Measurements from ENCODE around the gene PPIF. TPM values are rescaled to one million over a fixed set of nuclear protein-coding genes. Genes with fewer than 3 reads are reported as not detected.

Gene PPIF
- total RNA-seq, 4 donors from 2014 or later = 0.26 to 22.6 (median 12.7) TPM

GRCh38 chr10:79384773-79385391 lies 37.6 kb downstream of the PPIF start:
- DNase-seq = no peak
- Histone ChIP-seq H3K4me1 (peaks cover 19 to 26% of the 10 kb centered on the region in 2 donors), H3K27me3 (no peaks in the 10 kb centered on the region), H3K27ac (no peak overlapping the region), H3K36me3 (no peaks in the 10 kb centered on the region), H3K4me3 (no peak overlapping the region), H3K9me3 (no peaks in the 10 kb centered on the region)
- intact Hi-C loops (cut with DNase I; ENCODE audit: low total_unique reads) = no loop called here
- TF ChIP-seq CTCF (IDR thresholded peaks at IDR 0.05) = no peak
- TF ChIP-seq POLR2A (IDR thresholded peaks at IDR 0.05) = no peak

GRCh38 chr10:79385392-79385795 lies 38.1 kb downstream of the PPIF start:
- Histone ChIP-seq H3K4me3 (no peak overlapping the region), H3K36me3 (no peaks in the 10 kb centered on the region), H3K27ac (peak overlapping the region in 1 of 2 donors; percentile 87), H3K27me3 (no peaks in the 10 kb centered on the region), H3K4me1 (peaks cover 14 to 21% of the 10 kb centered on the region in 2 donors), H3K9me3 (no peaks in the 10 kb centered on the region)
- no peak for DNase-seq
- intact Hi-C loops (cut with DNase I; ENCODE audit: low total_unique reads) = no loop called here
- TF ChIP-seq CTCF (IDR thresholded peaks at IDR 0.05) (no peak), POLR2A (IDR thresholded peaks at IDR 0.05) (no peak)

GRCh38 chr10:79385804-79386531 lies 38.7 kb downstream of the PPIF start:
- intact Hi-C loops (cut with DNase I; ENCODE audit: low total_unique reads) = no loop called here
- Histone ChIP-seq H3K9me3 (no peaks in the 10 kb centered on the region), H3K36me3 (no peaks in the 10 kb centered on the region), H3K27me3 (no peaks in the 10 kb centered on the region), H3K27ac (peak overlapping the region in 1 of 2 donors; percentile 87), H3K4me3 (no peak overlapping the region), H3K4me1 (peaks cover 8 to 16% of the 10 kb centered on the region in 2 donors)
- peak in 1 of 2 donors; percentile 24 for DNase-seq
- TF ChIP-seq POLR2A (IDR thresholded peaks at IDR 0.05) = no peak

- TF ChIP-seq POLR2A (IDR thresholded peaks at IDR 0.05) (no peak), CTCF (IDR thresholded peaks at IDR 0.05) (no peak)
- intact Hi-C loops (cut with DNase I; ENCODE audit: low total_unique reads) = no loop called here
- H3K36me3 ChIP-seq = no peaks in the 10 kb centered on the region
- peaks cover 0 to 13% of the 10 kb centered on the region in 2 donors for H3K4me1 ChIP-seq
- H3K9me3 ChIP-seq = no peaks in the 10 kb centered on the region
- no peak overlapping the region for H3K4me3 ChIP-seq
- H3K27me3 ChIP-seq = no peaks in the 10 kb centered on the region
- H3K27ac ChIP-seq = peak overlapping the region; percentile 74 to 87
- DNase-seq = peak; percentile 45 to 66
Observed at GRCh38 chr10:79386637-79387465, 39.6 kb downstream of the PPIF start.

- Histone ChIP-seq H3K27me3 (no peaks in the 10 kb centered on the region), H3K27ac (peak overlapping the region; percentile 74 to 87), H3K4me1 (peaks cover 0 to 8% of the 10 kb centered on the region in 2 donors), H3K36me3 (no peaks in the 10 kb centered on the region), H3K4me3 (no peak overlapping the region), H3K9me3 (no peaks in the 10 kb centered on the region)
- DNase-seq = no peak
- intact Hi-C loops (cut with DNase I; ENCODE audit: low total_unique reads) = no loop called here
- TF ChIP-seq CTCF (IDR thresholded peaks at IDR 0.05) (no peak), POLR2A (IDR thresholded peaks at IDR 0.05) (no peak)
Observed at GRCh38 chr10:79387466-79387973, 40.3 kb downstream of the PPIF start.
